ENCODE measurements around the gene ENKUR. TPM values are rescaled to one million over a fixed set of nuclear protein-coding genes. Genes with fewer than 3 reads are reported as not detected.

The ENKUR gene
- total RNA-seq, 1 experiment from 2014 or later, result 0.32 TPM

DNA sequence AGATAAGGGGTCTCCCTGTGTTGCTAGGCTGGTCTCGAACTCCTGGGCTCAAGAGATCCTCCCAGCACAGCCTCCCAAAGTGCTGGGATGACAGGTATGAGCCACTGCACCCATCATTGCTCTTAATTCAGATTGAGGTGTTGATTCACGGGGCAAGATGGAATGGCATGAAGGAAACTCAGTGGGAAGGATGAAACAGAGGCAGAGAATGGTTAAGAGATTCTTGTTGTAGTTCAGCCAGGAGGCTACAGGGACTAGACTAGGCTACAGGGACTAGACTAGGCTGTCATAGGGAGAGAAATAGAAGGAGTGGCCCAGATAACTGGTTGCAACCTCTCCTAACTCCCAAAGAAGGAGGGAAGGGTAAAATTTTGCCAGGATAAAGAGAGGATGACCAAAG is 48.4 kb upstream of the ENKUR start:
- Histone ChIP-seq H3K9me2 (ENCODE audit: insufficient read depth) (no peaks in the 10 kb centered on the region), H3K4me3 (replicated peaks in 1 of 2; ENCODE audit: low read depth in 1 of 2, low read length in 2 of 2) (no peak overlapping the region), H3K27me3 (ENCODE audit: insufficient read depth, low read length) (no peaks in the 10 kb centered on the region), H3K79me2 (ENCODE audit: insufficient read depth, low read length) (no peaks in the 10 kb centered on the region), H3K4me2 (ENCODE audit: low read length) (no peak overlapping the region), H3K27ac (ENCODE audit: low read depth, low read length) (no peak overlapping the region), H4K20me1 (ENCODE audit: insufficient read depth) (no peaks in the 10 kb centered on the region), H3K4me1 (ENCODE audit: control insufficient read depth in 1 of 2, insufficient read depth in 2 of 2, low read length in 2 of 2) (peaks cover 27 to 58% of the 10 kb centered on the region in 2 experiments), H2AFZ (ENCODE audit: low read depth, low read length, poor library complexity, severe bottlenecking) (no peak overlapping the region), H3K36me3 (ENCODE audit: control insufficient read depth in 1 of 2, insufficient read depth in 2 of 2, low read length in 2 of 2) (no peaks in the 10 kb centered on the region), H3K9ac (ENCODE audit: low read length) (no peak overlapping the region), H3K9me3 (ENCODE audit: control insufficient read depth in 1 of 2, insufficient read depth in 1 of 2, low read depth in 1 of 2, low read length in 2 of 2) (no peaks in the 10 kb centered on the region)
- ChIA-PET CTCF (no interaction called here), RAD21 (ENCODE audit: low non-redundant PET in 1 of 2, low total read pairs in 2 of 2, uncharacterized antibody in 2 of 2, unreplicated experiment in 2 of 2) (no interaction called here), POLR2A (no interaction called here)
- intact Hi-C loops (cut with micrococcal nuclease), result loop anchor here (5.0 to 10.0 kb wide), 2 partner anchors 102 to 240 kb away; no protein-coding TSS in a partner anchor
- no TSS peak for BruUV-seq (replicated peaks)
- TF ChIP-seq SIN3A (IDR thresholded peaks at IDR 0.05; ENCODE audit: low read depth) (no peak), POLR2AphosphoS5 (IDR thresholded peaks at IDR 0.05; ENCODE audit: low read depth, low read length) (no peak), SP1 (IDR thresholded peaks at IDR 0.05; ENCODE audit: low read depth) (no peak), EGR1 (IDR thresholded peaks at IDR 0.05; ENCODE audit: low read depth) (no peak), JUND (IDR thresholded peaks at IDR 0.05) (no peak), CBX3 (IDR thresholded peaks at IDR 0.05; ENCODE audit: low read depth) (no peak), SRF (IDR thresholded peaks at IDR 0.05; ENCODE audit: low read depth) (no peak)
- TF ChIP-seq, protein P1, sequence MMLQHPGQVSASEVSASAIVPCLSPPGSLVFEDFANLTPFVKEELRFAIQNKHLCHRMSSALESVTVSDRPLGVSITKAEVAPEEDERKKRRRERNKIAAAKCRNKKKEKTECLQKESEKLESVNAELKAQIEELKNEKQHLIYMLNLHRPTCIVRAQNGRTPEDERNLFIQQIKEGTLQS (IDR thresholded peaks at IDR 0.05), result no peak
- TF ChIP-seq, protein P2, sequence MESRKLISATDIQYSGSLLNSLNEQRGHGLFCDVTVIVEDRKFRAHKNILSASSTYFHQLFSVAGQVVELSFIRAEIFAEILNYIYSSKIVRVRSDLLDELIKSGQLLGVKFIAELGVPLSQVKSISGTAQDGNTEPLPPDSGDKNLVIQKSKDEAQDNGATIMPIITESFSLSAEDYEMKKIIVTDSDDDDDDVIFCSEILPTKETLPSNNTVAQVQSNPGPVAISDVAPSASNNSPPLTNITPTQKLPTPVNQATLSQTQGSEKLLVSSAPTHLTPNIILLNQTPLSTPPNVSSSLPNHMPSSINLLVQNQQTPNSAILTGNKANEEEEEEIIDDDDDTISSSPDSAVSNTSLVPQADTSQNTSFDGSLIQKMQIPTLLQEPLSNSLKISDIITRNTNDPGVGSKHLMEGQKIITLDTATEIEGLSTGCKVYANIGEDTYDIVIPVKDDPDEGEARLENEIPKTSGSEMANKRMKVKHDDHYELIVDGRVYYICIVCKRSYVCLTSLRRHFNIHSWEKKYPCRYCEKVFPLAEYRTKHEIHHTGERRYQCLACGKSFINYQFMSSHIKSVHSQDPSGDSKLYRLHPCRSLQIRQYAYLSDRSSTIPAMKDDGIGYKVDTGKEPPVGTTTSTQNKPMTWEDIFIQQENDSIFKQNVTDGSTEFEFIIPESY (IDR thresholded peaks at IDR 0.05; ENCODE audit: extremely low read depth, insufficient replicate concordance, low read length), result no peak
- TF ChIP-seq, protein P3, sequence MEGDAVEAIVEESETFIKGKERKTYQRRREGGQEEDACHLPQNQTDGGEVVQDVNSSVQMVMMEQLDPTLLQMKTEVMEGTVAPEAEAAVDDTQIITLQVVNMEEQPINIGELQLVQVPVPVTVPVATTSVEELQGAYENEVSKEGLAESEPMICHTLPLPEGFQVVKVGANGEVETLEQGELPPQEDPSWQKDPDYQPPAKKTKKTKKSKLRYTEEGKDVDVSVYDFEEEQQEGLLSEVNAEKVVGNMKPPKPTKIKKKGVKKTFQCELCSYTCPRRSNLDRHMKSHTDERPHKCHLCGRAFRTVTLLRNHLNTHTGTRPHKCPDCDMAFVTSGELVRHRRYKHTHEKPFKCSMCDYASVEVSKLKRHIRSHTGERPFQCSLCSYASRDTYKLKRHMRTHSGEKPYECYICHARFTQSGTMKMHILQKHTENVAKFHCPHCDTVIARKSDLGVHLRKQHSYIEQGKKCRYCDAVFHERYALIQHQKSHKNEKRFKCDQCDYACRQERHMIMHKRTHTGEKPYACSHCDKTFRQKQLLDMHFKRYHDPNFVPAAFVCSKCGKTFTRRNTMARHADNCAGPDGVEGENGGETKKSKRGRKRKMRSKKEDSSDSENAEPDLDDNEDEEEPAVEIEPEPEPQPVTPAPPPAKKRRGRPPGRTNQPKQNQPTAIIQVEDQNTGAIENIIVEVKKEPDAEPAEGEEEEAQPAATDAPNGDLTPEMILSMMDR (IDR thresholded peaks at IDR 0.05 in 2 of 3, conservative IDR thresholded peaks at IDR 0.05 in 1 of 3; ENCODE audit: borderline replicate concordance in 1 of 3, insufficient read depth in 1 of 3, low read depth in 2 of 3, low read length in 2 of 3), result no peak
- TF ChIP-seq, protein P4, sequence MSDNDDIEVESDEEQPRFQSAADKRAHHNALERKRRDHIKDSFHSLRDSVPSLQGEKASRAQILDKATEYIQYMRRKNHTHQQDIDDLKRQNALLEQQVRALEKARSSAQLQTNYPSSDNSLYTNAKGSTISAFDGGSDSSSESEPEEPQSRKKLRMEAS (IDR thresholded peaks at IDR 0.05), result no peak
- DNase-seq (ENCODE audit: low read depth, low spot score), result no peak
- no peak for ATAC-seq

Data from HCT116 (cell line).